ENCODE results near the gene LRRC32. TPM values are rescaled to one million over a fixed set of nuclear protein-coding genes. Genes with fewer than 3 reads are reported as not detected.

LRRC32 gene
- total RNA-seq, 4 donors from 2014 or later = 22.7 to 37.6 (median 31.1) TPM

DNA sequence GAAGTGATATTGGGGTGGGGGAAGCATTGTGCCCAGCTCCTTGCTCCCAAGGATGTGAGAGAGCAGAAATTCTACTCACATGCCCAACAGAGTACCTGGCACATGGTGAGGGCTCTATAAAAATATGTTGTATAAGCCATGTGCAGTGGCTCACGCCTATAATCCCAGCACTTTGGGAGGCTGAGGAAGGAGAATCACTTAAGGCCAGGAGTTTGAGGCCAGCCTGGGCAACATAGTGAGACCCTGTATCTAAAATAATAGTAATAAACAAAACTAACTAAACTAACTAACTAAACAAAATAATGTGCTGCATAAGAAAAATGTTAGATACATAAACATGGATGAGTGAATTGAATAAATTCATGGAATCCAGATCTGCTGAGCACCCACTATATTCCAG lies 33.2 kb upstream of the LRRC32 start:
- Histone ChIP-seq H3K36me3 (no peaks in the 10 kb centered on the region), H3K4me3 (no peak overlapping the region), H3K27me3 (no peaks in the 10 kb centered on the region), H3K27ac (no peak overlapping the region), H3K4me1 (no peaks in the 10 kb centered on the region), H3K9me3 (peaks cover 0 to 10% (median 0%) of the 10 kb centered on the region in 3 donors)
- TF ChIP-seq POLR2AphosphoS5 (IDR thresholded peaks at IDR 0.05) = no peak
- TF ChIP-seq EP300 (IDR thresholded peaks at IDR 0.05) = no peak
- TF ChIP-seq POLR2A (IDR thresholded peaks at IDR 0.05) = no peak
- TF ChIP-seq, protein P1, sequence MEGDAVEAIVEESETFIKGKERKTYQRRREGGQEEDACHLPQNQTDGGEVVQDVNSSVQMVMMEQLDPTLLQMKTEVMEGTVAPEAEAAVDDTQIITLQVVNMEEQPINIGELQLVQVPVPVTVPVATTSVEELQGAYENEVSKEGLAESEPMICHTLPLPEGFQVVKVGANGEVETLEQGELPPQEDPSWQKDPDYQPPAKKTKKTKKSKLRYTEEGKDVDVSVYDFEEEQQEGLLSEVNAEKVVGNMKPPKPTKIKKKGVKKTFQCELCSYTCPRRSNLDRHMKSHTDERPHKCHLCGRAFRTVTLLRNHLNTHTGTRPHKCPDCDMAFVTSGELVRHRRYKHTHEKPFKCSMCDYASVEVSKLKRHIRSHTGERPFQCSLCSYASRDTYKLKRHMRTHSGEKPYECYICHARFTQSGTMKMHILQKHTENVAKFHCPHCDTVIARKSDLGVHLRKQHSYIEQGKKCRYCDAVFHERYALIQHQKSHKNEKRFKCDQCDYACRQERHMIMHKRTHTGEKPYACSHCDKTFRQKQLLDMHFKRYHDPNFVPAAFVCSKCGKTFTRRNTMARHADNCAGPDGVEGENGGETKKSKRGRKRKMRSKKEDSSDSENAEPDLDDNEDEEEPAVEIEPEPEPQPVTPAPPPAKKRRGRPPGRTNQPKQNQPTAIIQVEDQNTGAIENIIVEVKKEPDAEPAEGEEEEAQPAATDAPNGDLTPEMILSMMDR (IDR thresholded peaks at IDR 0.05) = no peak
- 100% methylated on average over 1 of the region's 1 CpG for WGBS, 2 donors (ENCODE audit: low coverage in 1 of 2)
- no peak for ATAC-seq

DNA sequence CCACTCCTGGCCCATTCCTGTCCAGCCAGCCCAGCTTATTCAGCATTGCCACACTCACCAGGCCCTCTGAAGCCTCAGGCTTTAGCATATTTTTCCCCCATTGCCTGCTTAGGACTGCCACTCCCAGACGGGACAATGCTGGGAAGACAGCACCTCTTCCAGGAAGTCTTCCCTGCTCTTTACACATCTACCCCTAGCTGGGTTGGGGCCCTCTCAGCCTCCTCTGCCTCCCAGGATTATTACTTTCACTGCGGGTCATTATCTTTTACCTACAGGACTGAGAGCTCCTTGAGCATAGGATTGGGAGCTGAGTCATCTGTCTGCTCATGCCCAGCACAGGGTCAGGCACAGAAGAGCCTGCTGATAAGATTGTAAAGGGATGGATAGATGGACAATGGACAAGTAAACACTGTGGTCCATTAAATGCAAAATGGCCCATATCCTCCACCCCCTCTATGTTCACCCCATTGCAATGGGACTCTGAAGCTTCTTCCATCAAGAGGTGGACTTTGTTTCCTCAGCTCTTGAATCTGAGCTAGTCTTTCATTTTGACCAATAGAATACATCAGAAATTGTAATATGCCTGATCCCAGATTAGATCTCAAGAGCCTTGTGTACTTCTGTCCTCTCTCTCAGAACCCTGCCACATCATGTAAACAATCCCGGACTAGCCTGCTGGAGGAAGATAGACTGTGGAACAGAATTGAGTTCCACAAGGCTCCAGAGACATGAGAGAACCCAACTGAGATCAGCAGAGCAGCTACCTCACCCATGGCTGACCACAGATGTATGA lies 32.0 kb upstream of the LRRC32 start:
- WGBS, 2 donors (ENCODE audit: low coverage in 1 of 2) = 59 to 100% methylated on average over 1 to 3 of the region's 3 CpGs
- Histone ChIP-seq H3K27ac (no peak overlapping the region), H3K27me3 (no peaks in the 10 kb centered on the region), H3K4me3 (no peak overlapping the region), H3K9me3 (peaks cover 0 to 10% (median 0%) of the 10 kb centered on the region in 3 donors), H3K4me1 (no peaks in the 10 kb centered on the region), H3K36me3 (no peaks in the 10 kb centered on the region)
- ATAC-seq = no peak
- TF ChIP-seq, protein P1 (IDR thresholded peaks at IDR 0.05) = no peak
- TF ChIP-seq POLR2AphosphoS5 (IDR thresholded peaks at IDR 0.05) (no peak), POLR2A (IDR thresholded peaks at IDR 0.05) (no peak), EP300 (IDR thresholded peaks at IDR 0.05) (no peak)

DNA sequence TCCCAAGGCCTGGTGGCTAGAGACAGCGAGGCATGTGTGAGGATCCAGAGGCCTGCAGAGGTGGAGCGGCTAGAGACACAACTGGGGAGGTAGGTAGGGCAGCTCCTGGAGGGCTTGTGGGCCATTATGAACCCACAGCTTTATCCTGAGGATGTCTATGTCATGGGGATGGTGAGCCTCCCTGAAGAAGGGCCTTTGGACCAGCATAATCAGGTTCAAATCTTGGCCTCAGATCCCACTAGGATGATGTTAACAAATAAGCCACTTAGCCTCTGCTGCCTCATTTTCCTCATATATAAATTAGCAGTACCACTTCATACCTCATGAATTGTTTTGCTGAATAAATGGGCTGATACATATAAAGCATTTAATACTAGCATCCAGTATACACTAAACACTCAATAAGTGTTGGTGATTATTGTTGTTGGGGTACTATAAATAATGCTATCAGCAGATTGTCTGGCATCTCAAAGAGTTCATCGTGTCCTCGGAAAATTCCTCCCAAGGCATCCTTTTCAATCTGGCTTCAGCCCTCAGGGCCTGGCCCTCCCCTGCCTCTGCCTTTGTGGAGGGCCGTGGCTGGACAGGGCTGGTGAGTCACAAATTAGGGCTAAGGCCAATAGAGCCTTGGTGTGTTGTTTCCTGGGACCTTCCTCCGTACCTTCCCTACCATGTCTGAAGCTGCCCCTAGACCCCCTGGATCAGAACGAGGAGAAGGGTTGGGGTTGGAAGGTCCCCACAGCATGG lies 30.9 kb upstream of the LRRC32 start:
- WGBS, 2 donors (ENCODE audit: low coverage in 1 of 2) = 81 to 82% methylated on average over 4 of the region's 7 CpGs
- no peaks in the 10 kb centered on the region for H3K27me3 ChIP-seq
- H3K4me3 ChIP-seq = no peak overlapping the region
- TF ChIP-seq POLR2A (IDR thresholded peaks at IDR 0.05) (no peak), POLR2AphosphoS5 (IDR thresholded peaks at IDR 0.05) (no peak), EP300 (IDR thresholded peaks at IDR 0.05) (no peak)
- TF ChIP-seq, protein P1 (IDR thresholded peaks at IDR 0.05) = no peak
- H3K4me1 ChIP-seq = no peaks in the 10 kb centered on the region
- no peaks in the 10 kb centered on the region for H3K36me3 ChIP-seq
- no peak overlapping the region for H3K27ac ChIP-seq
- peak; percentile 17 for ATAC-seq
- H3K9me3 ChIP-seq = peaks cover 0 to 10% (median 0%) of the 10 kb centered on the region in 3 donors

DNA sequence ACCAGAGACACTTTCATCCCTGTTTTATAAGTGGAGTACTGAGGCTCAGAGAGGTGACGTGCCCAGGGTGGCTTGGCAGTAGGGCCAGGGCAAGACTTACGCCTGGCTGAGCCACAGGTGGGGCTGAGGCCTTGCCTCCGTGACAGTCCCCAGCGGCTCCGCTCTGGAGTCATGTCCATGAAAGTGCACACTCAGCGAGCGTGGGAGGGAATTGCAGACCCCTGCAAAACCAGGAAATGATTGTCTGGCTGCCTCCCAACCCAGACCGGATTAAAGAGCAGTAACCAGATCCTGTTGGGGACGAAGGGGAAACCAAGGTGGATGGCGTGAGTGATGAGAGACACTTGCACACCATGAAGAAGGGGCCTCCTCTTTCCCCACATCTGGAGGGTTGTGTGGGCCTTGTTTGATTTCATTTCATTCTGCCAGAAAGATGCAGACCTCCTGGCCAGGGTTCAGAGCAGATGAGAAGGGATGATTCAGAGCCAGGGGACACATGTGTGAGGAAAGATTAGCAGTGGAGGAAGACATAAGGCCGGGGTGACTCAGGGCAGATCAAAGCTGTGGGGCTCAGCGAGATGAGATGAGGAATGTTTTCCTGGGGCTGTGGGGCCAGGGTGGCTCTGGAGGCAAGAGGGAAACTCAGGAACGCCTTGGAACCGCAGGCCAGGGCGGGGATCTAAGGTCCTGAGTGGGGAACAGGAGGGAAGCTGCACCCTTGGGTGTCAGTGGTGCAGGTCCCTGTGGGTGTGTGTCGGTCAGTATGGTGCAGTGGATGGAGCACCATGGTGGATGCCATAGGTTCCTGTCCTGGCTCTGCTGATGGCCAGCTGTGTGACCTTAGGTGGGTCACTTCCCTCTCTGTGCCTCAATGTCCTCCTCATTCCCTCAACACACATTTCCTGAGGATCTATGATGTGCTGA lies 29.9 kb upstream of the LRRC32 start:
- Histone ChIP-seq H3K4me1 (no peaks in the 10 kb centered on the region), H3K9me3 (peaks cover 0 to 1% (median 0%) of the 10 kb centered on the region in 3 donors), H3K27me3 (no peaks in the 10 kb centered on the region), H3K4me3 (no peak overlapping the region), H3K36me3 (no peaks in the 10 kb centered on the region), H3K27ac (no peak overlapping the region)
- TF ChIP-seq POLR2AphosphoS5 (IDR thresholded peaks at IDR 0.05) (no peak), POLR2A (IDR thresholded peaks at IDR 0.05) (no peak), EP300 (IDR thresholded peaks at IDR 0.05) (no peak)
- TF ChIP-seq, protein P1 (IDR thresholded peaks at IDR 0.05) = no peak
- ATAC-seq = peak; percentile 60
- 31 to 64% methylated on average over 2 to 3 of the region's 16 CpGs for WGBS, 2 donors (ENCODE audit: low coverage in 1 of 2)
